Calu3 (cell line): ENCODE measurements around the gene TP53INP2. TPM values are rescaled to one million over a fixed set of nuclear protein-coding genes. Genes with fewer than 3 reads are reported as not detected.

Experiments used
- BruUV-seq: library from RNA; stranded (reverse); fragments of 400-500 nt; replicated peaks from 2 replicates; lab custom pipeline; 2021; lab: Mats Ljungman, UMichigan
- CTCF ChIA-PET: fragments of 300-600 bp; sonication (Branson Sonifier 250); formaldehyde crosslinking; loops from one replicate; lab custom pipeline; 2022; ENCODE audit warnings: antibody characterized with exemption; lab: Charles Lee
- DNase-seq: peaks from one replicate; pipeline ENCODE4 v3.0.0; 2022
- H3K27ac Mint-ChIP-seq: one replicate; pipeline ENCODE4 v1.8.0; 2022; ENCODE audit warnings: mixed read lengths; ENCODE audit not compliant: unreplicated experiment
- H3K27me3 Mint-ChIP-seq: one replicate; pipeline ENCODE4 v1.8.0; 2022; ENCODE audit warnings: mixed read lengths; ENCODE audit not compliant: unreplicated experiment
- H3K36me3 Mint-ChIP-seq: one replicate; pipeline ENCODE4 v1.8.0; 2022; ENCODE audit warnings: mild to moderate bottlenecking, moderate library complexity, mixed read lengths; ENCODE audit not compliant: insufficient read depth, unreplicated experiment
- H3K4me1 Mint-ChIP-seq: one replicate; pipeline ENCODE4 v1.8.0; 2022; ENCODE audit warnings: mild to moderate bottlenecking, low read depth, mixed read lengths; ENCODE audit not compliant: unreplicated experiment
- H3K4me3 Mint-ChIP-seq: one replicate; pipeline ENCODE4 v1.8.0; 2022; ENCODE audit warnings: mild to moderate bottlenecking, low read depth, moderate library complexity, mixed read lengths; ENCODE audit not compliant: unreplicated experiment
- H3K9me3 Mint-ChIP-seq: one replicate; pipeline ENCODE4 v1.8.0; 2022; ENCODE audit warnings: low read depth, mixed read lengths; ENCODE audit not compliant: unreplicated experiment
- intact Hi-C: fragments of 100-400 bp; cut with micrococcal nuclease; formaldehyde crosslinking; loops from one replicate; pipeline ENCODE4 v1.10.0; 2022; ENCODE audit not compliant: unreplicated experiment
- total RNA-seq: library from RNA; stranded (reverse); gene quantifications from 2 replicates; pipeline ENCODE4 v1.2.3, GENCODE V29; 2022
- TF ChIP-seq, protein P1 (sequence below): fragments of 200-600 bp; IDR thresholded peaks from one replicate; pipeline ENCODE4 v1.8.0; 2022; ENCODE audit warnings: antibody characterized with exemption; ENCODE audit not compliant: unreplicated experiment

Gene TP53INP2
- total RNA-seq, 1 experiment from 2014 or later, result 5.0 TPM

DNA sequence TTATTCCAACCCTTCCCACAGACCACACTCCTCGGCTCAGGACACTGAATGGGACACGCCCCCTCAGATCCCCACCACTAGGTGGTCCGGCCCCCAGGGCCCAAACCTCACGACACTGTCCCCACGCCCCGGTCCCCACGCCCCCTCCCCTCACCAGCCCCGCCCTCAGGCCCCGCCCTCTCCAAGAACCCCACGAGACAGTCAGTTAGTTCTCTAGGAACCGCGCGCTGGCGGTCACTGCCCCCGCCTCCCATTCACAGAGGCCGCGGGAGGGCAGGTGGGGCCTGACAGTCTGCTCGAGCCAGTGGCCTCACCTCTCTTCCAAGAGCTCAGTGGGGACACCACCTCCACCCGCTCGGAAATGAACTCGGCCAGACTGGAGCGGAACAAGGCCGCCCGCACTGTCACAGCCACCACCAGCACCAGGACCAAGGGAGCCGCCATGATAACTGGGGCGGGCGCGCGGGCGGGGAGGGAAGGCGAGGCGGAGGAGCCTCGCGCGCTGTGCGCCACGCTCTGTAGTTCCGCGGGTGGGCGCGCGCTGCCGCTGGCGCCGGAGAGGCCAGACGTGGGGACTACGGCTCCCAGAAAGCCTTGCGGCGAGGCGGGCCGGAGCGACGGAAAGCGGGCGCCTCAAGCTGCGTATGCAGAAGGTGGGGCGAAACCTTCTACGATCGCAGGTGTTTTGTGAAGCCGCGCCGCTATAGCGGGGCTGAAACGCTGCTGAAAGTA, 27.3 kb upstream of the TP53INP2 start, which contains the start of gene PIGU:
PIGU (minus strand) TSS at position 451 of the 732 bp plus-strand sequence; CDS start at position 444, 7 bp downstream.
- BruUV-seq, result no TSS peak
- no peaks in the 10 kb centered on the region for H3K9me3 Mint-ChIP-seq
- DNase-seq, result peak; percentile 99
- intact Hi-C loops, result loop anchor here (2.0 kb wide), 1 partner anchor 28 kb away; the partner anchor contains the start of gene TP53INP2
- peaks cover 17% of the 10 kb centered on the region for H3K36me3 Mint-ChIP-seq
- H3K27me3 Mint-ChIP-seq, result no peaks in the 10 kb centered on the region
- peak within 1 kb of the TSS; percentile 71 for H3K27ac Mint-ChIP-seq
- H3K4me3 Mint-ChIP-seq, result peak within 1 kb of the TSS; percentile 89
- CTCF ChIA-PET, result interaction anchor here (0.6 to 1.5 kb wide), 10 partner anchors 8 to 420 kb away, joined by 3 to 10 read pairs (median 4); no protein-coding TSS in a partner anchor
- TF ChIP-seq, protein P1, sequence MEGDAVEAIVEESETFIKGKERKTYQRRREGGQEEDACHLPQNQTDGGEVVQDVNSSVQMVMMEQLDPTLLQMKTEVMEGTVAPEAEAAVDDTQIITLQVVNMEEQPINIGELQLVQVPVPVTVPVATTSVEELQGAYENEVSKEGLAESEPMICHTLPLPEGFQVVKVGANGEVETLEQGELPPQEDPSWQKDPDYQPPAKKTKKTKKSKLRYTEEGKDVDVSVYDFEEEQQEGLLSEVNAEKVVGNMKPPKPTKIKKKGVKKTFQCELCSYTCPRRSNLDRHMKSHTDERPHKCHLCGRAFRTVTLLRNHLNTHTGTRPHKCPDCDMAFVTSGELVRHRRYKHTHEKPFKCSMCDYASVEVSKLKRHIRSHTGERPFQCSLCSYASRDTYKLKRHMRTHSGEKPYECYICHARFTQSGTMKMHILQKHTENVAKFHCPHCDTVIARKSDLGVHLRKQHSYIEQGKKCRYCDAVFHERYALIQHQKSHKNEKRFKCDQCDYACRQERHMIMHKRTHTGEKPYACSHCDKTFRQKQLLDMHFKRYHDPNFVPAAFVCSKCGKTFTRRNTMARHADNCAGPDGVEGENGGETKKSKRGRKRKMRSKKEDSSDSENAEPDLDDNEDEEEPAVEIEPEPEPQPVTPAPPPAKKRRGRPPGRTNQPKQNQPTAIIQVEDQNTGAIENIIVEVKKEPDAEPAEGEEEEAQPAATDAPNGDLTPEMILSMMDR, result no peak
- H3K4me1 Mint-ChIP-seq, result peaks cover 27% of the 10 kb centered on the region

DNA sequence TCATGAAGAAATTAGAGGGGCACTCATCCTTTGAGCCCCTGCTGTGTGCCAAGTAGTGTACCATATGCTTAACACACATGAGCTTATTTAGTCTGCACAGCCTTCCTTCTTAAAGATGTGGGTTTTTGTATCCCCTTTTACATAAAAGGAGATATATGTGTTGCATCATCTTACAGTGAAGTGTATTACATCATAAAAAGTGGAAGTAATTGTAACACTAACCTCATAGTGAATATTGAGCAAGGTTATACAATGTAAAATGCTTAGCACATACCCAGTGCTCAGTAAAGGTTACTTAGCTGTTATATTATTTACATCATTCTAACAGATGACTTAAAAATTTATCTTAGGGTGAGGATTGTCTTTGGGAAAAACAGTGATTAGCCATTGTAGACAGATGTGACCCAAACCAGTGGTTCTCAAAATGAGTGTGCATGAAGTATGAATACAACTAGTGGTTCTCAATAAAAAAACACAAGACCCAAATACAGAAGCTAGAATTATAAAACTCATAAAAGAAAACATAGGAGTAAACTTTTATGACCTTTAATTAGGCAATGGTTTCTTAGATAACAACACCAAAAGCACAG, 23.5 kb upstream of the TP53INP2 start:
- intact Hi-C loops, result no loop called here
- TF ChIP-seq, protein P1, result no peak
- H3K36me3 Mint-ChIP-seq, result peaks cover 17% of the 10 kb centered on the region
- peaks cover 16% of the 10 kb centered on the region for H3K4me1 Mint-ChIP-seq
- no peak overlapping the region for H3K4me3 Mint-ChIP-seq
- H3K27me3 Mint-ChIP-seq, result no peaks in the 10 kb centered on the region
- no TSS peak for BruUV-seq
- CTCF ChIA-PET, result interaction anchor here (2.1 kb wide), 1 partner anchor 23 kb away, joined by 4 read pairs; no protein-coding TSS in a partner anchor
- no peak overlapping the region for H3K27ac Mint-ChIP-seq
- no peaks in the 10 kb centered on the region for H3K9me3 Mint-ChIP-seq
- DNase-seq, result no peak

DNA sequence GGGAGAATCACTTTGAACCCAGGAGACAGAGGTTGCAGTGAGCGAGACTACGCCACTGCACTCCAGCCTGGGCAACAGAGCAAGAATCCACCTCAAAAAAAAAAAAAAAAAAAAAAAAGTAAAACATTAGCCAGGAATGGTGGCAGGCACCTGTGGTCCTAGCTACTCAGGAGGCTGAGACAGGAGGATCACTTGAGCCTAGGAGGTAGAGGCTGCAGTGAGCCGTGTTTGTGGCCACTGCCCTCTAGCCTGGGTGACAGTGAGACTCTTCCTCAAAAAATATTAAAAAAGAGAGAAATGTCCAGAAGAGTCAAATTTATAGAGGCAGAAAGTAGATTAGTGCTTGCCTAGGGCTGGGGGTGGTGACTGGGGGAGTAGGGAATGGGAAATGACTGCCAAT, 20.5 kb upstream of the TP53INP2 start:
- CTCF ChIA-PET, result no interaction called here
- H3K36me3 Mint-ChIP-seq, result no peaks in the 10 kb centered on the region
- H3K27ac Mint-ChIP-seq, result no peak overlapping the region

DNA sequence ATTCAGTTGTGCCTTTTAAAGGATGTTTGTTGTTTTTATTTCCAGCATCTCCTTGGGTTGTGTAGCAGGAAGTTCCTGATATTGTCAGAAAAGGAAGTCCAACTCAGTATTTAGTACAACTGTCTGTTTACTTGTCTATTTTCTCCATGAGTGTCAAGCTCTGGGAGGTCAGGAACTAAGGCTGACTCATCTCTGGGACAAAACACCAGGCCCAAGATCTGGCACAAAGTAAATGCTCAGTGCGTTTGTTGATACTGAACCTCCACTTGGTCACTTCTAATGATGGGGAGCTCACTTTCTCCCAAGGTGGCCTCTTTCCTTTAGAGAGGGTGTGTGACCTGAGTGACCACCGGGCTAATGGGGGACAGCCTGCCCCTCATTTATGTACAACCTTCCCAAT, 14.7 kb upstream of the TP53INP2 start:
- intact Hi-C loops, result no loop called here
- no peak overlapping the region for H3K27ac Mint-ChIP-seq
- TF ChIP-seq, protein P1, result no peak
- no peaks in the 10 kb centered on the region for H3K9me3 Mint-ChIP-seq
- no peaks in the 10 kb centered on the region for H3K36me3 Mint-ChIP-seq
- no TSS peak for BruUV-seq
- peaks cover 10% of the 10 kb centered on the region for H3K4me1 Mint-ChIP-seq
- no peak overlapping the region for H3K4me3 Mint-ChIP-seq
- no peaks in the 10 kb centered on the region for H3K27me3 Mint-ChIP-seq
- DNase-seq, result no peak
- CTCF ChIA-PET, result interaction anchor here (0.6 to 2.0 kb wide), 5 partner anchors 14 to 219 kb away, joined by 3 to 9 read pairs (median 4); partner anchors contain the start of gene TP53INP2

More for the DNA sequence above, 20.5 kb upstream of the TP53INP2 start:
- no peak overlapping the region for H3K4me3 Mint-ChIP-seq
- no peaks in the 10 kb centered on the region for H3K9me3 Mint-ChIP-seq
- intact Hi-C loops, result no loop called here
- TF ChIP-seq, protein P1, result no peak
- H3K4me1 Mint-ChIP-seq, result peaks cover 8% of the 10 kb centered on the region
- no peak for DNase-seq
- H3K27me3 Mint-ChIP-seq, result no peaks in the 10 kb centered on the region
- no TSS peak for BruUV-seq
